GM12878 (cell line): ENCODE results near the gene KDM8. TPM values are rescaled to one million over a fixed set of nuclear protein-coding genes. Genes with fewer than 3 reads are reported as not detected.

ENCODE experiments used
- ASH2L ChIP-seq: fragments of 300-600, 200-600 bp; sonication (generic); IDR thresholded peaks from 2 replicates; pipeline ENCODE4 v1.6.1; 2017; ENCODE audit warnings: low read depth, mild to moderate bottlenecking, borderline replicate concordance
- CBFB ChIP-seq: IDR thresholded peaks from 2 replicates; pipeline ENCODE4 v1.6.1; 2016; ENCODE audit warnings: antibody characterized with exemption, low read depth
- CHD2 ChIP-seq: IDR thresholded peaks from 2 replicates; pipeline ENCODE4 v1.6.1; 2011; ENCODE audit warnings: low read depth, low read length, improper control_type of control experiment, borderline replicate concordance
- CREM ChIP-seq: IDR thresholded peaks from 2 replicates; pipeline ENCODE4 v1.6.1; 2014; ENCODE audit warnings: antibody characterized with exemption, low read depth
- EED ChIP-seq: sonication (generic); IDR thresholded peaks from 2 replicates; pipeline ENCODE4 v1.6.1; 2016; ENCODE audit warnings: antibody characterized with exemption, low read depth
- IKZF2 ChIP-seq, 2 experiments: fragments of 450-650 bp; IDR thresholded peaks; 2 replicates each; pipeline ENCODE4 v1.6.1; 2017; ENCODE audit warnings: mild to moderate bottlenecking in 2 of 2, moderate library complexity in 2 of 2
- MEF2A ChIP-seq: IDR thresholded peaks from 2 replicates; pipeline ENCODE4 v1.6.1; 2011; ENCODE audit warnings: low read depth, mild to moderate bottlenecking, low read length, moderate library complexity; ENCODE audit not compliant: insufficient read depth
- POLR2A ChIP-seq: IDR thresholded peaks from 2 replicates; pipeline ENCODE4 v1.6.1; 2011; ENCODE audit warnings: low read depth, mild to moderate bottlenecking, low read length
- POU2F2 ChIP-seq: IDR thresholded peaks from 3 replicates; pipeline ENCODE4 v1.6.1; 2011; ENCODE audit warnings: low read depth, mild to moderate bottlenecking, low read length, borderline replicate concordance
- SMAD1 ChIP-seq: fragments of 450-650 bp; IDR thresholded peaks from 2 replicates; pipeline ENCODE4 v1.6.1; 2018; ENCODE audit warnings: mild to moderate bottlenecking, low read depth; ENCODE audit not compliant: partially characterized antibody
- SREBF2 ChIP-seq: IDR thresholded peaks from 2 replicates; pipeline ENCODE4 v1.6.1; 2012; ENCODE audit warnings: mild to moderate bottlenecking, low read length
- STAT1 ChIP-seq: fragments of 450-650 bp; conservative IDR thresholded peaks from 2 replicates; pipeline ENCODE4 v1.6.1; 2014; ENCODE audit warnings: antibody characterized with exemption, mild to moderate bottlenecking
- SUZ12 ChIP-seq: fragments of 200-600 bp; sonication (generic); IDR thresholded peaks from one replicate; pipeline ENCODE4 v1.6.1; 2018; ENCODE audit warnings: antibody characterized with exemption, mild to moderate bottlenecking; ENCODE audit not compliant: unreplicated experiment
- TBL1XR1 ChIP-seq: IDR thresholded peaks from 2 replicates; pipeline ENCODE4 v1.6.1; 2012; ENCODE audit warnings: low read depth, low read length, improper control_type of control experiment
- TCF7 ChIP-seq: IDR thresholded peaks from 2 replicates; pipeline ENCODE4 v1.6.1; 2014; ENCODE audit warnings: antibody characterized with exemption, borderline replicate concordance
- ZNF274 ChIP-seq: IDR thresholded peaks from one replicate; pipeline ENCODE4 v1.8.0; 2011; ENCODE audit not compliant: insufficient read length, insufficient read depth
- ZSCAN29 ChIP-seq: fragments of 450-650 bp; IDR thresholded peaks from 2 replicates; pipeline ENCODE4 v1.6.1; 2017; ENCODE audit warnings: mild to moderate bottlenecking, moderate library complexity
- polyA plus RNA-seq, 11 experiments: library from polyadenylated mRNA; depleted of rRNA in 4 of 11; unstranded in 6 of 11; stranded (reverse) in 5 of 11; fragments of >200 nt; fragmentation: Nextera tagmentation in 4 of 11; fragmentation: Illumina TruSeq in 1 of 11; extraction: Ambion mirVana in 4 of 11; extraction: Trizol in 1 of 11; gene quantifications; 1 replicate in 1 of 11; 2 replicates in 10 of 11; pipeline versions ENCODE4 v1.2.1 to v1.2.3, GENCODE V29; 2011 to 2016; ENCODE audit warnings: inconsistent platforms in 2 of 11, missing spikeins in 2 of 11, low read depth in 1 of 11
- total RNA-seq, 4 experiments: library from RNA; depleted of rRNA in 3 of 4; stranded (reverse); fragments of >200 nt in 3 of 4; fragmentation: Illumina TruSeq in 1 of 4; extraction: Trizol in 1 of 4; gene quantifications; 2 replicates each; pipeline versions ENCODE4 v1.2.1 to v1.2.3, GENCODE V29; 2013 to 2021
- TF ChIP-seq, protein P1 (sequence below): fragments of 450-650 bp; IDR thresholded peaks from 2 replicates; pipeline ENCODE4 v1.6.1; 2017; ENCODE audit warnings: low read depth, mild to moderate bottlenecking, moderate library complexity
- TF ChIP-seq, protein P2 (sequence below): fragments of 450-650 bp; formaldehyde crosslinking; IDR thresholded peaks from 2 replicates; pipeline ENCODE4 v1.5.0; 2022; ENCODE audit warnings: mild to moderate bottlenecking, missing genetic modification characterization
- TF ChIP-seq, protein P3 (sequence below): IDR thresholded peaks from 2 replicates; pipeline ENCODE4 v1.6.1; 2012; ENCODE audit warnings: low read depth, low read length, improper control_type of control experiment
- TF ChIP-seq, protein P4 (sequence below): IDR thresholded peaks from 2 replicates; pipeline ENCODE4 v1.6.1; 2011; ENCODE audit warnings: borderline replicate concordance, low read depth, mild to moderate bottlenecking, moderate library complexity, low read length; ENCODE audit not compliant: insufficient read depth, poor library complexity, severe bottlenecking
- TF ChIP-seq, protein P5 (sequence below): IDR thresholded peaks from 2 replicates; pipeline ENCODE4 v1.6.1; 2012; ENCODE audit warnings: low read length, inconsistent platforms

KDM8 gene
- total and polyA plus RNA-seq, 10 of the 15 experiments (the other 5 are each of a cell fraction or from before 2014, with no cell fraction given), result 0.79 to 8.9 (median 5.8) TPM

DNA sequence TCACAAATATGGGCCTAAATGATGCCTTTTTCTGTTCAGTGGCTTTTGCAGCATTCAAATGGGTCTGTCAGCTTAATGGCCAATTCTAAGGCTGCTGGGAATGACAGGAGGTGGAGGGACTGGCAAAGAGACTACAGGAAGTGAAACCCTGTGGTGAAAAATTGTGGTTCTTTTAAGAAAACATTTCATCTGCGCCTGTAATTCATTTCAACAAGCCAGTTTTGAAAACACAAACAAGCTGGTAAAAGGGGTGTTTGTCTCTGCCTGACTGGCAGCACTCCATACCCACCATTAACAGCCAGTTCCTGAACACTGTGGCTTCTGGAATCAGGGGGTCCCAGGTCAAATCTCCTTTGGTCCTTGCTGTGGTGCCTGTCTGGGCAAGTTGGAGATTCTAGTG is 3.6 kb upstream of the KDM8 start (continued):
- TF ChIP-seq CHD2 (no peak; the same call in 1 of the 2 replicates), CBFB (peak; percentile 70; the same call in 1 of the 2 replicates), TBL1XR1 (no peak), ASH2L (no peak), MEF2A (0 out of 2 replicates have a peak, but pooled peaks have one; percentile 27), SUZ12 (no peak), IKZF2 (IDR thresholded peaks at IDR 0.05) (peak; percentile 88 to 90), STAT1 (no peak), SMAD1 (no peak), SREBF2 (no peak), POU2F2 (0 out of 3 replicates have a peak, but pooled peaks have one; percentile 36), EED (peak; percentile 79), POLR2A (no peak), CREM (peak; percentile 35; the same call in 1 of the 2 replicates), ZNF274 (no peak), ZSCAN29 (no peak), TCF7 (no peak)
- TF ChIP-seq, protein P1, sequence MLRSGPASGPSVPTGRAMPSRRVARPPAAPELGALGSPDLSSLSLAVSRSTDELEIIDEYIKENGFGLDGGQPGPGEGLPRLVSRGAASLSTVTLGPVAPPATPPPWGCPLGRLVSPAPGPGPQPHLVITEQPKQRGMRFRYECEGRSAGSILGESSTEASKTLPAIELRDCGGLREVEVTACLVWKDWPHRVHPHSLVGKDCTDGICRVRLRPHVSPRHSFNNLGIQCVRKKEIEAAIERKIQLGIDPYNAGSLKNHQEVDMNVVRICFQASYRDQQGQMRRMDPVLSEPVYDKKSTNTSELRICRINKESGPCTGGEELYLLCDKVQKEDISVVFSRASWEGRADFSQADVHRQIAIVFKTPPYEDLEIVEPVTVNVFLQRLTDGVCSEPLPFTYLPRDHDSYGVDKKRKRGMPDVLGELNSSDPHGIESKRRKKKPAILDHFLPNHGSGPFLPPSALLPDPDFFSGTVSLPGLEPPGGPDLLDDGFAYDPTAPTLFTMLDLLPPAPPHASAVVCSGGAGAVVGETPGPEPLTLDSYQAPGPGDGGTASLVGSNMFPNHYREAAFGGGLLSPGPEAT, result peak; percentile 74
- TF ChIP-seq, protein P2, sequence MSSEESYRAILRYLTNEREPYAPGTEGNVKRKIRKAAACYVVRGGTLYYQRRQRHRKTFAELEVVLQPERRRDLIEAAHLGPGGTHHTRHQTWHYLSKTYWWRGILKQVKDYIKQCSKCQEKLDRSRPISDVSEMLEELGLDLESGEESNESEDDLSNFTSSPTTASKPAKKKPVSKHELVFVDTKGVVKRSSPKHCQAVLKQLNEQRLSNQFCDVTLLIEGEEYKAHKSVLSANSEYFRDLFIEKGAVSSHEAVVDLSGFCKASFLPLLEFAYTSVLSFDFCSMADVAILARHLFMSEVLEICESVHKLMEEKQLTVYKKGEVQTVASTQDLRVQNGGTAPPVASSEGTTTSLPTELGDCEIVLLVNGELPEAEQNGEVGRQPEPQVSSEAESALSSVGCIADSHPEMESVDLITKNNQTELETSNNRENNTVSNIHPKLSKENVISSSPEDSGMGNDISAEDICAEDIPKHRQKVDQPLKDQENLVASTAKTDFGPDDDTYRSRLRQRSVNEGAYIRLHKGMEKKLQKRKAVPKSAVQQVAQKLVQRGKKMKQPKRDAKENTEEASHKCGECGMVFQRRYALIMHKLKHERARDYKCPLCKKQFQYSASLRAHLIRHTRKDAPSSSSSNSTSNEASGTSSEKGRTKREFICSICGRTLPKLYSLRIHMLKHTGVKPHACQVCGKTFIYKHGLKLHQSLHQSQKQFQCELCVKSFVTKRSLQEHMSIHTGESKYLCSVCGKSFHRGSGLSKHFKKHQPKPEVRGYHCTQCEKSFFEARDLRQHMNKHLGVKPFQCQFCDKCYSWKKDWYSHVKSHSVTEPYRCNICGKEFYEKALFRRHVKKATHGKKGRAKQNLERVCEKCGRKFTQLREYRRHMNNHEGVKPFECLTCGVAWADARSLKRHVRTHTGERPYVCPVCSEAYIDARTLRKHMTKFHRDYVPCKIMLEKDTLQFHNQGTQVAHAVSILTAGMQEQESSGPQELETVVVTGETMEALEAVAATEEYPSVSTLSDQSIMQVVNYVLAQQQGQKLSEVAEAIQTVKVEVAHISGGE (CRISPR knock-in tag), result no peak
- TF ChIP-seq, protein P3, sequence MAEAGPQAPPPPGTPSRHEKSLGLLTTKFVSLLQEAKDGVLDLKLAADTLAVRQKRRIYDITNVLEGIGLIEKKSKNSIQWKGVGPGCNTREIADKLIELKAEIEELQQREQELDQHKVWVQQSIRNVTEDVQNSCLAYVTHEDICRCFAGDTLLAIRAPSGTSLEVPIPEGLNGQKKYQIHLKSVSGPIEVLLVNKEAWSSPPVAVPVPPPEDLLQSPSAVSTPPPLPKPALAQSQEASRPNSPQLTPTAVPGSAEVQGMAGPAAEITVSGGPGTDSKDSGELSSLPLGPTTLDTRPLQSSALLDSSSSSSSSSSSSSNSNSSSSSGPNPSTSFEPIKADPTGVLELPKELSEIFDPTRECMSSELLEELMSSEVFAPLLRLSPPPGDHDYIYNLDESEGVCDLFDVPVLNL, result no peak
- TF ChIP-seq, protein P4, sequence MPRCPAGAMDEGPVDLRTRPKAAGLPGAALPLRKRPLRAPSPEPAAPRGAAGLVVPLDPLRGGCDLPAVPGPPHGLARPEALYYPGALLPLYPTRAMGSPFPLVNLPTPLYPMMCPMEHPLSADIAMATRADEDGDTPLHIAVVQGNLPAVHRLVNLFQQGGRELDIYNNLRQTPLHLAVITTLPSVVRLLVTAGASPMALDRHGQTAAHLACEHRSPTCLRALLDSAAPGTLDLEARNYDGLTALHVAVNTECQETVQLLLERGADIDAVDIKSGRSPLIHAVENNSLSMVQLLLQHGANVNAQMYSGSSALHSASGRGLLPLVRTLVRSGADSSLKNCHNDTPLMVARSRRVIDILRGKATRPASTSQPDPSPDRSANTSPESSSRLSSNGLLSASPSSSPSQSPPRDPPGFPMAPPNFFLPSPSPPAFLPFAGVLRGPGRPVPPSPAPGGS, result no peak
- TF ChIP-seq, protein P5, sequence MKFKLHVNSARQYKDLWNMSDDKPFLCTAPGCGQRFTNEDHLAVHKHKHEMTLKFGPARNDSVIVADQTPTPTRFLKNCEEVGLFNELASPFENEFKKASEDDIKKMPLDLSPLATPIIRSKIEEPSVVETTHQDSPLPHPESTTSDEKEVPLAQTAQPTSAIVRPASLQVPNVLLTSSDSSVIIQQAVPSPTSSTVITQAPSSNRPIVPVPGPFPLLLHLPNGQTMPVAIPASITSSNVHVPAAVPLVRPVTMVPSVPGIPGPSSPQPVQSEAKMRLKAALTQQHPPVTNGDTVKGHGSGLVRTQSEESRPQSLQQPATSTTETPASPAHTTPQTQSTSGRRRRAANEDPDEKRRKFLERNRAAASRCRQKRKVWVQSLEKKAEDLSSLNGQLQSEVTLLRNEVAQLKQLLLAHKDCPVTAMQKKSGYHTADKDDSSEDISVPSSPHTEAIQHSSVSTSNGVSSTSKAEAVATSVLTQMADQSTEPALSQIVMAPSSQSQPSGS, result no peak
